Panc1 (cell line): ENCODE measurements around the gene AP5M1. TPM values are rescaled to one million over a fixed set of nuclear protein-coding genes. Genes with fewer than 3 reads are reported as not detected.
"Not testable (repeated sequence)": the region's sequence is repeated elsewhere in the genome, so short reads cannot be mapped to it uniquely, and the experiment has no call there.

Source experiments
- ATAC-seq: fragments of 200-7000 bp; cut with Tn5 transposase; 2 replicates; pipeline ENCODE4 v1.9.1; 2020; ENCODE audit warnings: mild to moderate bottlenecking, moderate library complexity
- BruUV-seq: library from RNA; stranded (reverse); fragments of 400-500 nt; replicated peaks from 2 replicates; lab custom pipeline; 2021; lab: Mats Ljungman, UMichigan
- CTCF ChIA-PET: fragments of 300-600 bp; sonication (Branson Sonifier 250); formaldehyde crosslinking; loops from one replicate; lab custom pipeline; 2022; ENCODE audit warnings: antibody characterized with exemption; lab: Charles Lee
- POLR2A ChIA-PET: fragments of 300-600 bp; sonication (Branson Sonifier 250); formaldehyde crosslinking; loops from one replicate; lab custom pipeline; 2022; ENCODE audit warnings: antibody characterized with exemption; lab: Charles Lee
- DNase-seq: peaks from one replicate; pipeline ENCODE4 v3.0.0-alpha.2; 2010; ENCODE audit warnings: low read depth, low spot score
- H3K27ac ChIP-seq: 2 replicates; pipeline ENCODE4 v1.5.1; 2011; ENCODE audit warnings: mild to moderate bottlenecking, low read length, inconsistent platforms
- H3K27me3 ChIP-seq: fragments of 200-500 bp; sonication (Bioruptor generic); 2 replicates; pipeline ENCODE4 v1.6.0; 2014; ENCODE audit warnings: low read length, inconsistent platforms; ENCODE audit not compliant: control insufficient read depth, insufficient read depth
- H3K36me3 ChIP-seq: fragments of 200-500 bp; sonication (Bioruptor generic); 2 replicates; pipeline ENCODE4 v1.5.1; 2014; ENCODE audit warnings: inconsistent platforms, mild to moderate bottlenecking, low read length, moderate library complexity; ENCODE audit not compliant: control insufficient read depth, insufficient read depth
- H3K4me1 ChIP-seq: 2 replicates; pipeline ENCODE4 v1.5.1; 2011; ENCODE audit warnings: inconsistent platforms, mild to moderate bottlenecking, low read length, moderate library complexity; ENCODE audit not compliant: control insufficient read depth, insufficient read depth
- H3K4me3 ChIP-seq, 2 experiments: 2 replicates each; pipeline ENCODE4 v1.5.1; 2011 to 2012; ENCODE audit warnings: low read depth in 2 of 2, low read length in 2 of 2, mild to moderate bottlenecking in 2 of 2, inconsistent platforms in 1 of 2, moderate library complexity in 1 of 2
- H3K9me3 ChIP-seq: fragments of 200-500 bp; sonication (Bioruptor generic); 2 replicates; pipeline ENCODE4 v1.5.1; 2014; ENCODE audit warnings: low read depth, mild to moderate bottlenecking, inconsistent platforms, low read length, moderate library complexity; ENCODE audit not compliant: control insufficient read depth, insufficient read depth
- CTCF ChIP-seq: fragments of 450-650 bp; IDR thresholded peaks from 2 replicates; pipeline ENCODE4 v1.5.1; 2017; ENCODE audit warnings: mild to moderate bottlenecking
- POLR2AphosphoS5 ChIP-seq: IDR thresholded peaks from 2 replicates; pipeline ENCODE4 v1.6.1; 2012; ENCODE audit warnings: mild to moderate bottlenecking, low read depth, low read length, moderate library complexity
- REST ChIP-seq, 2 experiments: IDR thresholded peaks; 2 replicates each; pipeline ENCODE4 v1.6.1; 2011 to 2012; ENCODE audit warnings: low read depth in 2 of 2, control low read depth in 1 of 2, low read length in 1 of 2, mild to moderate bottlenecking in 1 of 2, moderate library complexity in 1 of 2; ENCODE audit not compliant: insufficient read depth in 1 of 2
- SIN3A ChIP-seq: IDR thresholded peaks from 2 replicates; pipeline ENCODE4 v1.6.1; 2012; ENCODE audit warnings: low read depth, mild to moderate bottlenecking, low read length, moderate library complexity, borderline replicate concordance; ENCODE audit not compliant: insufficient read depth
- TCF7L2 ChIP-seq: IDR thresholded peaks from 2 replicates; pipeline ENCODE4 v1.6.1; 2011; ENCODE audit warnings: mild to moderate bottlenecking, low read depth, low read length, inconsistent platforms
- in situ Hi-C: cut with HindIII; loops from 2 replicates; pipeline ENCODE4 v1.10.0; 2016; ENCODE audit warnings: low sequenced_read_pairs, low pct_unique_long_range_greater_than_20kb
- intact Hi-C: fragments of 100-400 bp; cut with micrococcal nuclease; formaldehyde crosslinking; loops from one replicate; pipeline ENCODE4 v1.10.0; 2022; ENCODE audit not compliant: unreplicated experiment
- total RNA-seq: library from RNA; stranded (reverse); gene quantifications from one replicate; pipeline ENCODE4 v1.2.1, GENCODE V29; 2021; ENCODE audit not compliant: unreplicated experiment

The AP5M1 gene
- total RNA-seq, 1 experiment from 2014 or later, result 20.0 TPM

DNA sequence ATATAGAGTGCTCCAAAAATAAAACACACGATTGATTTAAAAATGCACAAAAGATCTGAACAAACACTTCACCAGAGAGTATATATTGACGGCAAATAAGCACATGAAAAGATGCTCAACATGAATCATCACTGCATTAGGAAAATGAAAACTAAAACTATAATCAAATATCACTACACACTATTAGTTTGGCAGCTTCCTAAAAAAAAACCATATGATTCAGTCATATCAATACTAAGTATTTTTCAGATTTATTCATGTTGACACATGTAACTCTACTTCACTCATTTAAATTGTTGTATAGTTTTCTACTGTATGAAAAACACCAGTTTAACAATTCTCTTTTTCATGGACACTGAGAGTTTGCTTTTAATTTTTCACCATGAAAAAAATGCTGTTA lies 41.7 kb upstream of the AP5M1 start:
- ChIA-PET CTCF (no interaction called here), POLR2A (no interaction called here)
- Histone ChIP-seq H3K4me1 (no peaks in the 10 kb centered on the region), H3K4me3 (no peak overlapping the region), H3K27me3 (no peaks in the 10 kb centered on the region), H3K9me3 (no peaks in the 10 kb centered on the region), H3K36me3 (peaks cover 5% of the 10 kb centered on the region; the same call in 1 of the 2 replicates), H3K27ac (no peak overlapping the region)
- in situ Hi-C loops, result no loop called here
- TF ChIP-seq TCF7L2, result no peak
- no peak for TF ChIP-seq SIN3A
- no peak for TF ChIP-seq CTCF
- no peak for TF ChIP-seq REST (IDR thresholded peaks at IDR 0.05; ENCODE audit: insufficient read depth in 1 of 2, low read depth in 2 of 2, low read length in 1 of 2)
- TF ChIP-seq POLR2AphosphoS5, result no peak
- DNase-seq, result no peak
- ATAC-seq, result no peak
- intact Hi-C loops, result no loop called here
- no TSS peak for BruUV-seq

DNA sequence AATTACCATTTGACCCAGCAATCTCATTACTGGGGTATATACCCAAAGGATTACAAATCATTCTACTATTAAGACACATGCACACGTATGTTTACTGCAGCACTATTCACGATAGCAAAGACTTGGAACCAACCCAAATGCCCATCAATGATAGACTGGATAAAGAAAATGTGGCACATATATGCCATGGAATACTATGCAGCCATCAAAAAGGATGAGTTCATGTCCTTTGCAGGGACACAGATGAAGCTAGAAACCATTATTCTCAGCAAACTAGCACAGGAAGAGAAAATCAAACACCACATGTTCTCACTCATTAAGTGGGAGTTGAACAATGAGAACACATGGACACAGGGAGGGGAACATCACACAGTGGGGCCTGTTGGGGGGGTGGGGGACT lies 40.5 kb upstream of the AP5M1 start:
- BruUV-seq, ATAC-seq, H3K27ac ChIP-seq, H3K4me1 ChIP-seq, DNase-seq, in situ Hi-C loops, H3K4me3 ChIP-seq, H3K9me3 ChIP-seq, H3K27me3 ChIP-seq, intact Hi-C loops, POLR2A ChIA-PET, H3K36me3 ChIP-seq, CTCF ChIA-PET: not testable (repeated sequence)

DNA sequence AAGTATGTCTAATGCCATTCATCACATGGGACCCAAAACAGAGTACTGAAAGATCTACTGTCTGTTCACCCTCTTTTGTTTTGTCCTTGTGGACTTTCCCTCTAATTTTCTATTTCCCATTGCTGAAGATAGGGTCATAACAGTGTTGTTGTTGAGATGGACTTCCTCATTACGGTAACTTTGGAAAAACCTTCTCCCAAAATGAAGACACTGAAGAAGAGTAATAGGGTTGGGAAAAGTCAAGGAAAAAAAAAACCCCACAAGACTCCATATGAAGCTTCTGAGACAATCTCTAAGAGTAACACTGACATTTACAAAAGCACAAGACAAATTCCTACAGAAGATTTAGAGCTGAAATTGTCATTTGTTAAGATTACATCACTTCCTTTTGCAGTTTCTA lies 36.8 kb upstream of the AP5M1 start:
- H3K4me1 ChIP-seq, result no peaks in the 10 kb centered on the region
- TF ChIP-seq POLR2AphosphoS5, result no peak
- TF ChIP-seq CTCF, result no peak
- DNase-seq (no peak), ATAC-seq (no peak)
- ChIA-PET POLR2A (no interaction called here), CTCF (no interaction called here)
- H3K4me3 ChIP-seq, result no peak overlapping the region
- peaks cover 14% of the 10 kb centered on the region; the same call in 1 of the 2 replicates for H3K36me3 ChIP-seq
- H3K9me3 ChIP-seq, result no peaks in the 10 kb centered on the region
- BruUV-seq, result no TSS peak
- in situ Hi-C loops (no loop called here), intact Hi-C loops (no loop called here)
- no peaks in the 10 kb centered on the region for H3K27me3 ChIP-seq
- H3K27ac ChIP-seq, result no peak overlapping the region

- ATAC-seq, H3K4me1 ChIP-seq, CTCF ChIA-PET, H3K9me3 ChIP-seq, H3K27me3 ChIP-seq, intact Hi-C loops, H3K4me3 ChIP-seq, BruUV-seq, H3K36me3 ChIP-seq, H3K27ac ChIP-seq, POLR2A ChIA-PET, DNase-seq, in situ Hi-C loops: not testable (repeated sequence)
These were observed 28.7 kb upstream of the AP5M1 start for GRCh38 chr14:57240115-57240514.
